Retinal pigment epithelial cell (primary cell): Measurements from ENCODE around the gene APOB.

ENCODE experiments used
- DNase-seq: peaks from one replicate; pipeline ENCODE4 v3.0.0-alpha.2; 2010; ENCODE audit warnings: low read depth
- H3K4me3 ChIP-seq: 2 replicates; pipeline ENCODE4 v1.5.1; 2011; ENCODE audit warnings: mild to moderate bottlenecking, low read length, control low read depth, moderate library complexity
- CTCF ChIP-seq: conservative IDR thresholded peaks from 2 replicates; pipeline ENCODE4 v1.5.1; 2011; ENCODE audit warnings: low read depth, low read length, control low read depth, inconsistent platforms

Gene APOB

DNA sequence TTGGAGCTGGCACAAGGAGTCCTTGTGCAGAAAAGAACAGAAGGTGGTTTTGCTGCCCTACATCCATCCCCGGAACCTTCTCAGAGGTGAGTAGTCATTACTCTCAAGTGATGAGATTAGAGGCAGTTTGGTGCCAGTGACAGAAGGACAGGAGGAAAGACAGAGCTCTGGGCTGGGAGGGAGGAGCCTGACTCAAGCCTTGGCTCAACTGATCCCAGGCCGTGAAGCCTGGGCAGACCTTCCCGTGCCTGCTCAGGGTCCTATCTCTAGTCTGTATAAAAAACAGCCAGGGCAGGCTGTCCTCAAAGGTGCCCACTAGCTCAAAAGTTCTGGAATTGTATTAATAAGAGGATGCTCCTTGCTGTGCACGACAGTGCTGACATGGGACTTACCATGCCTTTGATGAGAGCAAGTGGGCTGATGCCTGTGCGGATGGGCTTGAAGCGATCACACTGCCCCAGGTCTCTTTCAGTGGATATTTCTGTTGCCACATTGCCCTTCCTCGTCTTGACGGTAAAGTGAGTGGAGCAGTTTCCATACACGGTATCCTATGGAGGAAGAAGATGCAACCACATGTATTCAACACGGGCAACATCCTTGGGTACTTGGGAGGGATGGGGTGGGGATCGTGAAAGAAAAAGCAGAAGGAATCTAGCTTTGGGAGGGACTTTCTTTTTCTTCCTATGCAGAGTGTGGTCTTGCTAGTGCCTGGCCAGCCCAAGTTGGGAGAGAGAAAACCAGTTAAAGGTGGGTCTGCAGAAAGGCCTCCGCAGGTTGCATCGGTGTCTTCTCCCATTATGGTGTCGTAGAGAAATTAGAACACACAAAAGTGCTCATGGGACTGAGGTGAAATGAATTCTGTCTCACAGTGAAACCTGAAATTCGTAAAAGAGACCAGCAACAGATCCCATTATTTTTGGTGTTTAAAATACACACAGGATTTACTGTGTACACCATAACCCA, 6.9 kb downstream of the APOB start:
- DNase-seq, result no peak
- no peak overlapping the region for H3K4me3 ChIP-seq
- no peak for TF ChIP-seq CTCF

DNA sequence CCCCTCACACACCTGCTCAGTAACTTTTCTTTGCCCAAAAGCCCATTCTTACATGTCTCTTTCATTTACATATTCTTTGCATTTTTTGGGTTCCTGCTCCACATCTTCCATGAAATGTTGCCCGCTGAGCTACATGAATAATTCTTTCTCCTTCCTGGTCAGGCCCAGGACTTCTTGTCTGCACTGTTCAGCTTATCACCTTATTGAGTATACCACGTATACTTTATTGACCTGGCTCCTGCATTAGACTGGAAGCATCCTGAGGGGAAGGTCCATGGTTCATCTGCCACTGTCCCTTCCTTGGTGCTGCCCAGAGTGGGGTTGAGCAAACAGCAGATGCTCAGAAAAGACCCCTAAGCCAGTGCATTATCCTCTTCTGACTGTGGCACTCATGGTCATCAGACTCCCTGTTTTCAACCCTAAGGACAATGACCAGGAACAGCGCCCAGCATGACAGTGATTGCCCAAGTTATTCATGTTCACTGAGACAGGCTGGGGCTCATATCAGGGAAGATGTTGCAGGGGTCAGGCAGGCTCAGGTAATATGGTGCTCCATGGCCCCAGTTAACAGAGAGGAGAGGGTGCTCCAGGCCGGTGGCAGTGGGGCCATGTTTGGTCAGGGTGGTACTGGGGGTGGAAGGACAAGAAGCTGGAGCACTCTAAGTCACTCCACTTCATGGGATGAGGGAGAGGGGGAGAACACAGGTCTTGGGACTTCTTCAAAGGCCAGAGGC, 7.7 kb downstream of the APOB start:
- no peak for TF ChIP-seq CTCF
- H3K4me3 ChIP-seq, result no peak overlapping the region
- DNase-seq, result no peak

- no peak for TF ChIP-seq CTCF
- no peak overlapping the region for H3K4me3 ChIP-seq
- no peak for DNase-seq
Observed at GRCh38 chr2:21035282-21035973, 8.4 kb downstream of the APOB start.

GRCh38 chr2:21034972-21035279, 8.9 kb downstream of the APOB start:
- no peak for TF ChIP-seq CTCF
- no peak overlapping the region for H3K4me3 ChIP-seq
- DNase-seq, result no peak

DNA sequence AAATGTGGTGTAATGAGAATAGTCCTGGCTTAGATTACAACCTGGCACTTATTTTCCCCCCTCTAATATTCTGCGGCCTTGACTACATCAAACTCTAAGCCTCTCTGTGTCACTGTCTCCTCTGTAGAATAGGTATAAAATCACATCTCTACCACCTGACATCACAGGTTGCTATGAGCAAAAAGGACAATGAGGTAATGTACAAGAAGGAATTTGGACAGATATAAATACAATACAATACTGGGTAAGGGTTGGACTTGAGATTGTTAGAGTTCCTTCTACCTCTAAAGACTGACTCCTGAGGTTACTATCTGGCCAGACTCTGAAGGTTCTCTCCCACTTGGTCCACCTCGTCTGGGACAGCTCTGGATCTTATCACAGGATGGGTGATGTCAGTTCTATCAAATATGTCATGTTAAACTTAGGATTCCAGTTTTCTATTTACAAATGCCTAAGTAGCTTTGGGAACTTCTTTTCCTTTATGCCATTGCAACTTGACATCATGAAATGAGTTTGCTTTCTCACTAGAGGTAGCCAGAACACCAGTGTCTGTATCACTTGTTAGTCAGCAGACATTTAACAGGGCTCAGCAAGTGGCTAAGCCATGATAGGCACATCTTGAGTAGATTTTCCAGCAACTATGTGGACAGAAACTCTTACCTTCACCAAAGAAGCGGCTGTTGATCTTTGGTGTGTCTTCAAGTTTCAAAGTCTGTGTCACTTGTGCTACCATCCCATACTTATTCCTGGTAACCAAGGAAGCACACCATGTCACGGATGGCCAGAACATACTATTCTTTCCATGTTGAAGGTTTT, 9.5 kb downstream of the APOB start:
- TF ChIP-seq CTCF, result no peak
- H3K4me3 ChIP-seq, result no peak overlapping the region
- no peak for DNase-seq

- no peak for TF ChIP-seq CTCF
- no peak for DNase-seq
- H3K4me3 ChIP-seq, result no peak overlapping the region
Observed at GRCh38 chr2:21033237-21034155, 10.4 kb downstream of the APOB start.
